ENCODE measurements around the gene TTYH1. TPM values are rescaled to one million over a fixed set of nuclear protein-coding genes. Genes with fewer than 3 reads are reported as not detected.

TTYH1 gene
- total RNA-seq, 4 donors from 2014 or later, result 0.19 TPM; not detected in 3

- TF ChIP-seq CTCF (IDR thresholded peaks at IDR 0.05; ENCODE audit: low read depth), result no peak
Measured at GRCh38 chr19:54470276-54470887, 55.1 kb downstream of the TTYH1 start.

- no peak for TF ChIP-seq CTCF (IDR thresholded peaks at IDR 0.05; ENCODE audit: low read depth)
Measured at GRCh38 chr19:54470991-54471782, 55.9 kb downstream of the TTYH1 start.

GRCh38 chr19:54473071-54473891 lies 58.0 kb downstream of the TTYH1 start, which contains the start of gene CDC42EP5:
Gene CDC42EP5, minus strand, starts transcription at chr19:54473296. Its CDS starts 7,749 bp downstream, at chr19:54465547.
- no peak for TF ChIP-seq CTCF (IDR thresholded peaks at IDR 0.05; ENCODE audit: low read depth)

- no peak for TF ChIP-seq CTCF (IDR thresholded peaks at IDR 0.05; ENCODE audit: low read depth)
Measured at GRCh38 chr19:54473892-54474372, 58.7 kb downstream of the TTYH1 start.

GRCh38 chr19:54475706-54476105 lies 60.4 kb downstream of the TTYH1 start:
- TF ChIP-seq CTCF (IDR thresholded peaks at IDR 0.05; ENCODE audit: low read depth), result no peak

GRCh38 chr19:54477650-54478049 lies 62.4 kb downstream of the TTYH1 start:
- TF ChIP-seq CTCF (IDR thresholded peaks at IDR 0.05; ENCODE audit: low read depth), result no peak

Data from subcutaneous adipose tissue (tissue), 4 donors.